Stimulated activated CD8-positive, alpha-beta memory T cell treated with anti-CD3 and anti-CD28 coated beads, Interleukin-7, amount 100 ng/mL, for 1 hour (primary cell): ENCODE measurements around the gene USP47.
"Not testable (repeated sequence)": the region's sequence is repeated elsewhere in the genome, so short reads cannot be mapped to it uniquely, and the experiment has no call there.

ENCODE experiments used
- DNase-seq, 2 donors: peaks; one replicate each; pipeline ENCODE4 v3.0.0-alpha.2; 2020; ENCODE audit warnings: low read depth in 2 of 2

Gene USP47

GRCh38 chr11:11822946-11823345 lies 18.8 kb upstream of the USP47 start:
- DNase-seq = no peak

- DNase-seq = no peak
These were observed 15.5 kb upstream of the USP47 start for GRCh38 chr11:11826260-11826659.

GRCh38 chr11:11827272-11827671 lies 14.5 kb upstream of the USP47 start:
- no peak for DNase-seq

GRCh38 chr11:11831406-11831805 lies 10.4 kb upstream of the USP47 start:
- DNase-seq = not testable (repeated sequence)

- DNase-seq = no peak
These were observed 5.0 kb upstream of the USP47 start for GRCh38 chr11:11836676-11837231.

- DNase-seq = no peak
These were observed 2.1 kb upstream of the USP47 start for GRCh38 chr11:11839718-11840117.

- DNase-seq = no peak
These were observed 553 bp upstream of the USP47 start for GRCh38 chr11:11841116-11841722.

- DNase-seq = peak in 1 of 2 donors; percentile 19
These were observed 743 bp downstream of the USP47 start for GRCh38 chr11:11842421-11843008.

GRCh38 chr11:11843211-11843621 lies 1.4 kb downstream of the USP47 start:
- DNase-seq = no peak

- no peak for DNase-seq
These were observed 1.9 kb downstream of the USP47 start for GRCh38 chr11:11843642-11844041.

GRCh38 chr11:11844272-11844671 lies 2.5 kb downstream of the USP47 start:
- no peak for DNase-seq

- no peak for DNase-seq
These were observed 3.3 kb downstream of the USP47 start for GRCh38 chr11:11845071-11845470.

- no peak for DNase-seq
These were observed 3.8 kb downstream of the USP47 start for GRCh38 chr11:11845551-11845950.

GRCh38 chr11:11847082-11847481 lies 5.3 kb downstream of the USP47 start:
- DNase-seq = no peak

GRCh38 chr11:11848891-11849746 lies 7.3 kb downstream of the USP47 start:
- peak in 1 of 2 donors; percentile 31 for DNase-seq

- no peak for DNase-seq
These were observed 8.9 kb downstream of the USP47 start for GRCh38 chr11:11850668-11851067.

- no peak for DNase-seq
These were observed 14.9 kb downstream of the USP47 start for GRCh38 chr11:11856638-11857037.

GRCh38 chr11:11857769-11858168 lies 16.0 kb downstream of the USP47 start:
- DNase-seq = no peak

- no peak for DNase-seq
These were observed 16.9 kb downstream of the USP47 start for GRCh38 chr11:11858676-11859075.

GRCh38 chr11:11860103-11860979 lies 18.6 kb downstream of the USP47 start:
- no peak for DNase-seq

GRCh38 chr11:11862999-11863398 lies 21.2 kb downstream of the USP47 start:
- no peak for DNase-seq

- DNase-seq = no peak
These were observed 22.6 kb downstream of the USP47 start for GRCh38 chr11:11864332-11864731.
